Measurements from ENCODE around the gene WDR27.

- TF ChIP-seq CTCF (conservative IDR thresholded peaks at IDR 0.05; ENCODE audit: low read length) (no peak), EZH2phosphoT487 (IDR thresholded peaks at IDR 0.05; ENCODE audit: borderline replicate concordance) (no peak)
These were observed 142.9 kb downstream of the WDR27 start for GRCh38 chr6:169558774-169559441.

All from Loucy (cell line).